ENCODE measurements around the gene ATP7A.

The ATP7A gene

GRCh38 chrX:78035061-78035460, 124.6 kb downstream of the ATP7A start:
- TF ChIP-seq CSDC2 (CRISPR knock-in tag; IDR thresholded peaks at IDR 0.05) (no peak), RARB (CRISPR knock-in tag; IDR thresholded peaks at IDR 0.05) (no peak), ZNF70 (CRISPR knock-in tag; IDR thresholded peaks at IDR 0.05) (no peak), ZNF8 (CRISPR knock-in tag; IDR thresholded peaks at IDR 0.05) (no peak), GLIS3 (CRISPR knock-in tag; IDR thresholded peaks at IDR 0.05) (no peak), ISL1 (CRISPR knock-in tag; IDR thresholded peaks at IDR 0.05) (no peak)
- ATAC-seq = no peak

GRCh38 chrX:78037881-78038280, 127.4 kb downstream of the ATP7A start:
- TF ChIP-seq PPARA (CRISPR knock-in tag; IDR thresholded peaks at IDR 0.05; ENCODE audit: borderline replicate concordance) = no peak
- no peak for TF ChIP-seq RARB (CRISPR knock-in tag; IDR thresholded peaks at IDR 0.05)
- TF ChIP-seq BACH2 (CRISPR knock-in tag; IDR thresholded peaks at IDR 0.05; ENCODE audit: borderline replicate concordance) = no peak
- no peak for TF ChIP-seq OSR1 (CRISPR knock-in tag; IDR thresholded peaks at IDR 0.05)
- no peak for TF ChIP-seq TCF4 (CRISPR knock-in tag; IDR thresholded peaks at IDR 0.05; ENCODE audit: borderline replicate concordance)
- TF ChIP-seq, protein P1, sequence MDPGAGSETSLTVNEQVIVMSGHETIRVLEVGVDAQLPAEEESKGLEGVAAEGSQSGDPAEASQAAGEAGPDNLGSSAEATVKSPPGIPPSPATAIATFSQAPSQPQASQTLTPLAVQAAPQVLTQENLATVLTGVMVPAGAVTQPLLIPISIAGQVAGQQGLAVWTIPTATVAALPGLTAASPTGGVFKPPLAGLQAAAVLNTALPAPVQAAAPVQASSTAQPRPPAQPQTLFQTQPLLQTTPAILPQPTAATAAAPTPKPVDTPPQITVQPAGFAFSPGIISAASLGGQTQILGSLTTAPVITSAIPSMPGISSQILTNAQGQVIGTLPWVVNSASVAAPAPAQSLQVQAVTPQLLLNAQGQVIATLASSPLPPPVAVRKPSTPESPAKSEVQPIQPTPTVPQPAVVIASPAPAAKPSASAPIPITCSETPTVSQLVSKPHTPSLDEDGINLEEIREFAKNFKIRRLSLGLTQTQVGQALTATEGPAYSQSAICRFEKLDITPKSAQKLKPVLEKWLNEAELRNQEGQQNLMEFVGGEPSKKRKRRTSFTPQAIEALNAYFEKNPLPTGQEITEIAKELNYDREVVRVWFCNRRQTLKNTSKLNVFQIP (CRISPR knock-in tag; IDR thresholded peaks at IDR 0.05; ENCODE audit: borderline replicate concordance, low read depth) = no peak
- TF ChIP-seq PATZ1 (CRISPR knock-in tag; IDR thresholded peaks at IDR 0.05; ENCODE audit: borderline replicate concordance) = no peak
- no peak for TF ChIP-seq ARNTL (CRISPR knock-in tag; IDR thresholded peaks at IDR 0.05; ENCODE audit: borderline replicate concordance, low read depth)
- TF ChIP-seq, protein P2, sequence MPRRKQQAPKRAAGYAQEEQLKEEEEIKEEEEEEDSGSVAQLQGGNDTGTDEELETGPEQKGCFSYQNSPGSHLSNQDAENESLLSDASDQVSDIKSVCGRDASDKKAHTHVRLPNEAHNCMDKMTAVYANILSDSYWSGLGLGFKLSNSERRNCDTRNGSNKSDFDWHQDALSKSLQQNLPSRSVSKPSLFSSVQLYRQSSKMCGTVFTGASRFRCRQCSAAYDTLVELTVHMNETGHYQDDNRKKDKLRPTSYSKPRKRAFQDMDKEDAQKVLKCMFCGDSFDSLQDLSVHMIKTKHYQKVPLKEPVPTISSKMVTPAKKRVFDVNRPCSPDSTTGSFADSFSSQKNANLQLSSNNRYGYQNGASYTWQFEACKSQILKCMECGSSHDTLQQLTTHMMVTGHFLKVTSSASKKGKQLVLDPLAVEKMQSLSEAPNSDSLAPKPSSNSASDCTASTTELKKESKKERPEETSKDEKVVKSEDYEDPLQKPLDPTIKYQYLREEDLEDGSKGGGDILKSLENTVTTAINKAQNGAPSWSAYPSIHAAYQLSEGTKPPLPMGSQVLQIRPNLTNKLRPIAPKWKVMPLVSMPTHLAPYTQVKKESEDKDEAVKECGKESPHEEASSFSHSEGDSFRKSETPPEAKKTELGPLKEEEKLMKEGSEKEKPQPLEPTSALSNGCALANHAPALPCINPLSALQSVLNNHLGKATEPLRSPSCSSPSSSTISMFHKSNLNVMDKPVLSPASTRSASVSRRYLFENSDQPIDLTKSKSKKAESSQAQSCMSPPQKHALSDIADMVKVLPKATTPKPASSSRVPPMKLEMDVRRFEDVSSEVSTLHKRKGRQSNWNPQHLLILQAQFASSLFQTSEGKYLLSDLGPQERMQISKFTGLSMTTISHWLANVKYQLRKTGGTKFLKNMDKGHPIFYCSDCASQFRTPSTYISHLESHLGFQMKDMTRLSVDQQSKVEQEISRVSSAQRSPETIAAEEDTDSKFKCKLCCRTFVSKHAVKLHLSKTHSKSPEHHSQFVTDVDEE (CRISPR knock-in tag; IDR thresholded peaks at IDR 0.05) = no peak

DNA sequence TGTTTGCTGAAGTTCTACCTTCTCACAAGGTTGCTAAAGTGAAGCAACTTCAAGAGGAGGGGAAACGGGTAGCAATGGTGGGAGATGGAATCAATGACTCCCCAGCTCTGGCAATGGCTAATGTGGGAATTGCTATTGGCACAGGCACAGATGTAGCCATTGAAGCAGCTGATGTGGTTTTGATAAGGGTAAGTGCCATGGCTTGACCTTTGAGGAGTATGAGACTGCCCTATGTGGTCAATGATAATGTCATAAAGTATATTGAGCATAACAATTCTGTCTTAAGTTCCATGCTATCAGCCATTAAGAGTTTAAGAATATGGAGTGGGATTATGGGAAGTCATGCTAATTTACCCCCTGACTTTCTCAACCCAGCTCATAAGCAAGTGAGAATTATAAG, 132.1 kb downstream of the ATP7A start:
- no peak for ATAC-seq

More at GRCh38 chrX:78037881-78038280, 127.4 kb downstream of the ATP7A start:
- no peak for ATAC-seq

More for the DNA sequence above, 132.1 kb downstream of the ATP7A start:
- TF ChIP-seq ZNF70 (CRISPR knock-in tag; IDR thresholded peaks at IDR 0.05) (no peak), ZFP3 (CRISPR knock-in tag; IDR thresholded peaks at IDR 0.05) (no peak), PPARA (CRISPR knock-in tag; IDR thresholded peaks at IDR 0.05; ENCODE audit: borderline replicate concordance) (no peak)
- TF ChIP-seq, protein P3, sequence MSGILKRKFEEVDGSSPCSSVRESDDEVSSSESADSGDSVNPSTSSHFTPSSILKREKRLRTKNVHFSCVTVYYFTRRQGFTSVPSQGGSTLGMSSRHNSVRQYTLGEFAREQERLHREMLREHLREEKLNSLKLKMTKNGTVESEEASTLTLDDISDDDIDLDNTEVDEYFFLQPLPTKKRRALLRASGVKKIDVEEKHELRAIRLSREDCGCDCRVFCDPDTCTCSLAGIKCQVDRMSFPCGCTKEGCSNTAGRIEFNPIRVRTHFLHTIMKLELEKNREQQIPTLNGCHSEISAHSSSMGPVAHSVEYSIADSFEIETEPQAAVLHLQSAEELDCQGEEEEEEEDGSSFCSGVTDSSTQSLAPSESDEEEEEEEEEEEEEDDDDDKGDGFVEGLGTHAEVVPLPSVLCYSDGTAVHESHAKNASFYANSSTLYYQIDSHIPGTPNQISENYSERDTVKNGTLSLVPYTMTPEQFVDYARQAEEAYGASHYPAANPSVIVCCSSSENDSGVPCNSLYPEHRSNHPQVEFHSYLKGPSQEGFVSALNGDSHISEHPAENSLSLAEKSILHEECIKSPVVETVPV (CRISPR knock-in tag; IDR thresholded peaks at IDR 0.05) = no peak
- TF ChIP-seq, protein P1 (CRISPR knock-in tag; IDR thresholded peaks at IDR 0.05; ENCODE audit: borderline replicate concordance, low read depth) = no peak
- TF ChIP-seq, protein P4, sequence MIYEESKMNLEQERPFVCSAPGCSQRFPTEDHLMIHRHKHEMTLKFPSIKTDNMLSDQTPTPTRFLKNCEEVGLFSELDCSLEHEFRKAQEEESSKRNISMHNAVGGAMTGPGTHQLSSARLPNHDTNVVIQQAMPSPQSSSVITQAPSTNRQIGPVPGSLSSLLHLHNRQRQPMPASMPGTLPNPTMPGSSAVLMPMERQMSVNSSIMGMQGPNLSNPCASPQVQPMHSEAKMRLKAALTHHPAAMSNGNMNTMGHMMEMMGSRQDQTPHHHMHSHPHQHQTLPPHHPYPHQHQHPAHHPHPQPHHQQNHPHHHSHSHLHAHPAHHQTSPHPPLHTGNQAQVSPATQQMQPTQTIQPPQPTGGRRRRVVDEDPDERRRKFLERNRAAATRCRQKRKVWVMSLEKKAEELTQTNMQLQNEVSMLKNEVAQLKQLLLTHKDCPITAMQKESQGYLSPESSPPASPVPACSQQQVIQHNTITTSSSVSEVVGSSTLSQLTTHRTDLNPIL (CRISPR knock-in tag; IDR thresholded peaks at IDR 0.05; ENCODE audit: low read depth) = no peak
